GM19324 (cell line): ENCODE data around the gene FAM120AOS.
"Not testable (repeated sequence)": the region's sequence is repeated elsewhere in the genome, so short reads cannot be mapped to it uniquely, and the experiment has no call there.

Experiments
- ATAC-seq: cut with Tn5 transposase; IDR thresholded peaks from one replicate; pipeline ENCODE4 v1.9.1; 2021; ENCODE audit warnings: mild to moderate bottlenecking, moderate library complexity; ENCODE audit not compliant: unreplicated experiment, low FRiP score

The FAM120AOS gene

GRCh38 chr9:93446073-93446472 is 7.3 kb downstream of the FAM120AOS start:
- no peak for ATAC-seq

GRCh38 chr9:93440896-93441580 is 12.3 kb downstream of the FAM120AOS start:
- no peak for ATAC-seq

- ATAC-seq: not testable (repeated sequence)
Measured at GRCh38 chr9:93439301-93439700, 14.1 kb downstream of the FAM120AOS start.

GRCh38 chr9:93437996-93438395 is 15.4 kb downstream of the FAM120AOS start:
- ATAC-seq: no peak

GRCh38 chr9:93436655-93437407 is 16.6 kb downstream of the FAM120AOS start:
- no peak for ATAC-seq

GRCh38 chr9:93436218-93436617 is 17.2 kb downstream of the FAM120AOS start:
- no peak for ATAC-seq

GRCh38 chr9:93435386-93435785 is 18.0 kb downstream of the FAM120AOS start:
- no peak for ATAC-seq

- no peak for ATAC-seq
Measured at GRCh38 chr9:93434056-93434455, 19.3 kb downstream of the FAM120AOS start.

- no peak for ATAC-seq
Measured at GRCh38 chr9:93432964-93433363, 20.4 kb downstream of the FAM120AOS start.

GRCh38 chr9:93431539-93432105 is 21.8 kb downstream of the FAM120AOS start:
- no peak for ATAC-seq

- no peak for ATAC-seq
Measured at GRCh38 chr9:93427655-93428379, 25.6 kb downstream of the FAM120AOS start.

GRCh38 chr9:93422977-93423616 is 30.3 kb downstream of the FAM120AOS start:
- no peak for ATAC-seq

- no peak for ATAC-seq
Measured at GRCh38 chr9:93419023-93419422, 34.4 kb downstream of the FAM120AOS start.

- no peak for ATAC-seq
Measured at GRCh38 chr9:93417538-93417937, 35.8 kb downstream of the FAM120AOS start.

GRCh38 chr9:93416530-93417235 is 36.7 kb downstream of the FAM120AOS start:
- no peak for ATAC-seq

GRCh38 chr9:93415176-93415690 is 38.1 kb downstream of the FAM120AOS start:
- no peak for ATAC-seq

- ATAC-seq: no peak
Measured at GRCh38 chr9:93413530-93413929, 39.9 kb downstream of the FAM120AOS start.

- ATAC-seq: no peak
Measured at GRCh38 chr9:93406371-93406770, 47.0 kb downstream of the FAM120AOS start.

- no peak for ATAC-seq
Measured at GRCh38 chr9:93398471-93398870, 54.9 kb downstream of the FAM120AOS start.
